Measurements from ENCODE around the gene GATAD2B.

DNA sequence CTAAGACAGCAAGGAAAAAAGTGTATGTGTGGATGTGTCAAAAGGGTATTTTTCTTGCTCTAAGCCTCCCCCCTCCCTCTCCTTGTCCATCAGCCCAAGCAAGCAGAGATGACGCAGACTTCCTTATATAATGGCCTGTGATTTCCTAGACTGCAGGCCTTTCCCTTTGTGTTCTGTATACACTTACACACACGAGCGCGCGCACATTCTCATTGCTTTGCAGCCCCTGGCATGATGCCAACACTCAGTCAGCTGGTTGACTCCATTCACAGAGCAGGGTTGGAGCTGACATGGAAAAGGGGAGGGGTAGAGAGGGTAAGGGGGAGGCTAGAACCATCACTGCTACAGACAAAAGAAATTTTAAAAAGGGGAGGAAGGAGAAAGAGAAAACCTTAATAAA is 41.8 kb downstream of the GATAD2B start:
- no peak for TF ChIP-seq CTCF (IDR thresholded peaks at IDR 0.05)
- TF ChIP-seq EP300 (IDR thresholded peaks at IDR 0.05), result peak in 1 of 2 donors; percentile 65
